ENCODE measurements around the gene TMEM8B. TPM values are rescaled to one million over a fixed set of nuclear protein-coding genes. Genes with fewer than 3 reads are reported as not detected.

The TMEM8B gene
- total and polyA plus RNA-seq, 2 of the 8 experiments (the other 6 are each of a cell fraction or from before 2014, with no cell fraction given) = 7.5 to 10.4 TPM

DNA sequence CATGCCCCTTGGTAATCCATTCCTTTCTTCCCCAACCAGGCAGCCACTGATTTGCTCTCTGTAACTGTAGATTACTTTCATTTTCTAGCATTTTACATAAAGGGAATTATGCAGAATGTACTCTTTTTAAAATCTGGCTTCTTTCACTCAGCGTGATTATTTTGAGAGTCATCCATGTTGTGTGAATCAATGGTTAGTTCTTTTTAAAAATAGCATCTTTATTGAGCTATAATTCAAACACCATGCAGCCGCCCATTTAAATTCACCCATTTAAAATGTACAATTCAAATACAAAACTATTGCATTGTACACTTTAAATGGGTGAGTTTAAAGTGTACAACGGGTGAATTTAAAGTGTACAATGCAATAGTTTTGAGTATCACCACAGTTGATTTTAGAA, 43.5 kb downstream of the TMEM8B start:
- H3K18ac ChIP-seq (ENCODE audit: extremely low read depth, low read length) = no peak overlapping the region
- H3K9ac ChIP-seq (replicated peaks in 1 of 4; ENCODE audit: extremely low read depth in 1 of 4, low read depth in 3 of 4, low read length in 3 of 4) = no peak overlapping the region
- no peak overlapping the region for H3K56ac ChIP-seq (replicated peaks; ENCODE audit: insufficient read length, low read depth, low read length)
- TF ChIP-seq BRCA1 (IDR thresholded peaks at IDR 0.05; ENCODE audit: low read depth, low read length) (no peak), JUN (IDR thresholded peaks at IDR 0.05; ENCODE audit: low read depth, low read length) (no peak), POLR2AphosphoS5 (IDR thresholded peaks at IDR 0.05; ENCODE audit: low read depth, low read length) (no peak), SAP30 (IDR thresholded peaks at IDR 0.05; ENCODE audit: insufficient read depth, insufficient replicate concordance, low read length) (no peak), CTBP2 (IDR thresholded peaks at IDR 0.05; ENCODE audit: borderline replicate concordance, insufficient read depth, insufficient read length, low read length) (no peak), KDM1A (IDR thresholded peaks at IDR 0.05; ENCODE audit: borderline replicate concordance, low read length) (no peak), TBP (IDR thresholded peaks at IDR 0.05; ENCODE audit: low read depth, low read length) (no peak)
- TF ChIP-seq, protein P1, sequence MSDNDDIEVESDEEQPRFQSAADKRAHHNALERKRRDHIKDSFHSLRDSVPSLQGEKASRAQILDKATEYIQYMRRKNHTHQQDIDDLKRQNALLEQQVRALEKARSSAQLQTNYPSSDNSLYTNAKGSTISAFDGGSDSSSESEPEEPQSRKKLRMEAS (IDR thresholded peaks at IDR 0.05) = no peak
- TF ChIP-seq, protein P2, sequence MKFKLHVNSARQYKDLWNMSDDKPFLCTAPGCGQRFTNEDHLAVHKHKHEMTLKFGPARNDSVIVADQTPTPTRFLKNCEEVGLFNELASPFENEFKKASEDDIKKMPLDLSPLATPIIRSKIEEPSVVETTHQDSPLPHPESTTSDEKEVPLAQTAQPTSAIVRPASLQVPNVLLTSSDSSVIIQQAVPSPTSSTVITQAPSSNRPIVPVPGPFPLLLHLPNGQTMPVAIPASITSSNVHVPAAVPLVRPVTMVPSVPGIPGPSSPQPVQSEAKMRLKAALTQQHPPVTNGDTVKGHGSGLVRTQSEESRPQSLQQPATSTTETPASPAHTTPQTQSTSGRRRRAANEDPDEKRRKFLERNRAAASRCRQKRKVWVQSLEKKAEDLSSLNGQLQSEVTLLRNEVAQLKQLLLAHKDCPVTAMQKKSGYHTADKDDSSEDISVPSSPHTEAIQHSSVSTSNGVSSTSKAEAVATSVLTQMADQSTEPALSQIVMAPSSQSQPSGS (IDR thresholded peaks at IDR 0.05; ENCODE audit: low read length) = no peak
- TF ChIP-seq, protein P3, sequence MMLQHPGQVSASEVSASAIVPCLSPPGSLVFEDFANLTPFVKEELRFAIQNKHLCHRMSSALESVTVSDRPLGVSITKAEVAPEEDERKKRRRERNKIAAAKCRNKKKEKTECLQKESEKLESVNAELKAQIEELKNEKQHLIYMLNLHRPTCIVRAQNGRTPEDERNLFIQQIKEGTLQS (IDR thresholded peaks at IDR 0.05; ENCODE audit: insufficient read depth, low read depth, low read length) = no peak
- H3K4me3 ChIP-seq (ENCODE audit: extremely low read depth in 1 of 4, insufficient read depth in 2 of 4, low read depth in 3 of 4, low read length in 4 of 4) = no peak overlapping the region
- ChIA-PET CTCF (ENCODE audit: partially characterized antibody) (interaction anchor here (0.8 to 1.3 kb wide), 3 partner anchors 9 to 46 kb away, joined by 3 to 7 read pairs (median 3); no protein-coding TSS in a partner anchor), POLR2A (ENCODE audit: partially characterized antibody) (no interaction called here)
- no peak overlapping the region for H3K4me2 ChIP-seq (ENCODE audit: insufficient read depth in 1 of 2, low read depth in 2 of 2, low read length in 2 of 2)
- peaks cover 0 to 3% of the 10 kb centered on the region in 2 experiments; a peak in 2 of 4 replicates for H3K9me3 ChIP-seq (ENCODE audit: insufficient read depth in 2 of 2, low read depth in 1 of 2, low read length in 1 of 2)
- no peaks in the 10 kb centered on the region for H3K36me3 ChIP-seq (ENCODE audit: control insufficient read depth in 2 of 4, insufficient read depth in 4 of 4, low read length in 3 of 4)
- no peak overlapping the region for H2BK12ac ChIP-seq (ENCODE audit: low read depth, low read length)
- 86% methylated on average over 3 of the region's 3 CpGs; no CpG with 5 or more reads in 1 of the 2 experiments for WGBS, 2 experiments (ENCODE audit: extremely low coverage in 1 of 2, insufficient coverage in 1 of 2, insufficient read length in 1 of 2, insufficient replicate concordance in 2 of 2, low coverage in 1 of 2, low lambda C conversion rate in 2 of 2, missing lambda C conversion rate in 1 of 2)
- no peaks in the 10 kb centered on the region for H3K79me2 ChIP-seq (ENCODE audit: control insufficient read depth in 1 of 2, insufficient read depth in 2 of 2, low read length in 2 of 2)
- H3K23me2 ChIP-seq (ENCODE audit: low read depth, low read length) = no peaks in the 10 kb centered on the region
- no peak overlapping the region for H3K23ac ChIP-seq (ENCODE audit: insufficient read length)
- H4K20me1 ChIP-seq (replicated peaks in 1 of 2; ENCODE audit: control insufficient read depth in 1 of 2, insufficient read depth in 2 of 2, low read length in 2 of 2) = peaks cover 0 to 3% of the 10 kb centered on the region in 2 experiments
- peaks cover 0 to 8% (median 6%) of the 10 kb centered on the region in 4 experiments; a peak in 6 of 7 replicates for H3K4me1 ChIP-seq (replicated peaks in 1 of 4; ENCODE audit: control insufficient read depth in 3 of 4, insufficient read depth in 4 of 4, low read length in 3 of 4)
- peaks cover 0 to 2% (median 0%) of the 10 kb centered on the region in 4 experiments; a peak in 1 of 7 replicates for H3K27me3 ChIP-seq (replicated peaks in 1 of 4; ENCODE audit: control insufficient read depth in 3 of 4, extremely low read depth in 1 of 4, insufficient read depth in 3 of 4, low read length in 3 of 4)
- DNase-seq (ENCODE audit: low read depth in 1 of 2, low spot score in 2 of 2) (no peak), FAIRE-seq (no peak)
- no peak overlapping the region for H4K5ac ChIP-seq (ENCODE audit: insufficient read length, low read depth, low read length)
- no peak overlapping the region for H2BK120ac ChIP-seq (replicated peaks; ENCODE audit: low read depth, low read length)
- H3K27ac ChIP-seq (ENCODE audit: low read depth, low read length) = no peak overlapping the region
- no peaks in the 10 kb centered on the region for H3K79me1 ChIP-seq (ENCODE audit: low read depth, low read length)
- no peak overlapping the region for H2BK5ac ChIP-seq (ENCODE audit: low read depth, low read length)
- H3K14ac ChIP-seq (ENCODE audit: insufficient read length) = no peak overlapping the region
- H2AK5ac ChIP-seq (ENCODE audit: low read depth, low read length) = no peak overlapping the region
- H4K91ac ChIP-seq (replicated peaks; ENCODE audit: insufficient read length, low read length) = no peak overlapping the region
- no peak overlapping the region for H2AFZ ChIP-seq (ENCODE audit: low read length)
- no peak overlapping the region for H2BK15ac ChIP-seq (ENCODE audit: low read length)
- H2BK20ac ChIP-seq (ENCODE audit: low read length) = no peak overlapping the region
- no peak overlapping the region for H3K4ac ChIP-seq (replicated peaks; ENCODE audit: insufficient read length, low read depth, low read length)
- no peak overlapping the region for H4K8ac ChIP-seq (ENCODE audit: extremely low read depth, insufficient read depth, low read length)
